ENCODE data around the gene NR2F2.
A peak's percentile ranks its signal among the peaks of the same experiment; 100 is the strongest.

NR2F2 gene

DNA sequence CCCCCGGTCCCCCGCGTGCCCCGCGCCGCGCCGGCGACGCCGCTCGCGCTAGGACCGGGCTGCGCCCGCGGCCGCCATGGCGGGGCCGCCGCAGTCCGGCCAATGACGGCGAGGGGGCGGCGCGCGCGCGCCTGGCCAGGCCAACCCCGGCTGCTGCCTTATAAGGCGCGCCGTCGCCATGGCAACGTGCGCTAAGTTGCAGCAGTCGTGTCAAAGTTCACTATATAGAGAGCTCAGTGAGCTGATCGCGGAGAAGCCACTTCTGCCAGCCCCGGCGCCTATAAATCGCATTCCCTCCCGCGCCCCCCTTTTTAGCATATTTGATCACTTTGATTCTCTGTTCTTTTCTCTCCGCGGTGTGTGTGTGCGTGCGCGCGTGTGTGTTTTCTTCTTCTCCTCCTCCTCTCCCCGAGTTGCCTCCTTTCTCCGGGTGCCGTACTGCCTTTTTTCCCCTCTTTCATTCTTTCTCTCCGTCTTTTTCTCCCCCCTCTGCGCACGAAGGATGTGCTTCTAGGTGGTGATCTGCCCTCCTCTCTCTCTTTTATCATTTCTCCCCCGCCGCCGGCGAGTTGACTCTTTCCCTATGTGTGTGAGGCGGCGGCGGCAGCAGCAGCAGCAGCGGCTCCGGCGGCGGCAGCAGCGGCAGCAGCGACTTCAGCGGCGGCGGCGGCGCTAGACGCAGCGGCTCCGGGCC, at the start of gene NR2F2:
Gene NR2F2, plus strand, starts transcription at position 251 of the 694 bp plus-strand sequence. CDS start 1,406 bp downstream, outside the sequence.
- peak within 1 kb of the TSS; percentile 99 for H3K4me3 ChIP-seq (ENCODE audit: low read depth, low read length)
- TF ChIP-seq, protein P1, sequence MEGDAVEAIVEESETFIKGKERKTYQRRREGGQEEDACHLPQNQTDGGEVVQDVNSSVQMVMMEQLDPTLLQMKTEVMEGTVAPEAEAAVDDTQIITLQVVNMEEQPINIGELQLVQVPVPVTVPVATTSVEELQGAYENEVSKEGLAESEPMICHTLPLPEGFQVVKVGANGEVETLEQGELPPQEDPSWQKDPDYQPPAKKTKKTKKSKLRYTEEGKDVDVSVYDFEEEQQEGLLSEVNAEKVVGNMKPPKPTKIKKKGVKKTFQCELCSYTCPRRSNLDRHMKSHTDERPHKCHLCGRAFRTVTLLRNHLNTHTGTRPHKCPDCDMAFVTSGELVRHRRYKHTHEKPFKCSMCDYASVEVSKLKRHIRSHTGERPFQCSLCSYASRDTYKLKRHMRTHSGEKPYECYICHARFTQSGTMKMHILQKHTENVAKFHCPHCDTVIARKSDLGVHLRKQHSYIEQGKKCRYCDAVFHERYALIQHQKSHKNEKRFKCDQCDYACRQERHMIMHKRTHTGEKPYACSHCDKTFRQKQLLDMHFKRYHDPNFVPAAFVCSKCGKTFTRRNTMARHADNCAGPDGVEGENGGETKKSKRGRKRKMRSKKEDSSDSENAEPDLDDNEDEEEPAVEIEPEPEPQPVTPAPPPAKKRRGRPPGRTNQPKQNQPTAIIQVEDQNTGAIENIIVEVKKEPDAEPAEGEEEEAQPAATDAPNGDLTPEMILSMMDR (IDR thresholded peaks at IDR 0.05; ENCODE audit: low read depth, low read length), result no peak

DNA sequence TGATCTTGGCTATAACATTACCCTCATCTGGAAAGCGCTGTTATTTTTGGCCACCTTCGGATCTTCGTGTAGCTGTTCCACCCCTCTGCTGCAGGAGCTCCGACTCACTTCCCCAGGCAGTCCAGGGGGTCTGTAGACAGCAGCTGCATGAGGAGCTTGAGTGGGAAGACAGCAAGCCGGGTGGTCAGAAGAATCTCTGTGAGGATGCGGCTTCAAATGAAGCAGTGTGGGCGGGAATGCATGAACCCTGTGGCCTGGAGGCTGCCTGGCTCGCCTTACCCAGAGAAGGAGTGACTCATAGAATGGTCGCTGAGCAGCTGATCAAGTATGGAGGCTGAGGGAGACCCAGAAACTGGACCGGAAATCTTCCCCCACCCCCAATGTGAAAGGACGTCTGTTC, 45.2 kb upstream of the NR2F2 start:
- H3K4me3 ChIP-seq (ENCODE audit: low read depth, low read length), result peak overlapping the region; percentile 23; the same call in 1 of the 2 replicates
- TF ChIP-seq, protein P1 (IDR thresholded peaks at IDR 0.05; ENCODE audit: low read depth, low read length), result no peak

DNA sequence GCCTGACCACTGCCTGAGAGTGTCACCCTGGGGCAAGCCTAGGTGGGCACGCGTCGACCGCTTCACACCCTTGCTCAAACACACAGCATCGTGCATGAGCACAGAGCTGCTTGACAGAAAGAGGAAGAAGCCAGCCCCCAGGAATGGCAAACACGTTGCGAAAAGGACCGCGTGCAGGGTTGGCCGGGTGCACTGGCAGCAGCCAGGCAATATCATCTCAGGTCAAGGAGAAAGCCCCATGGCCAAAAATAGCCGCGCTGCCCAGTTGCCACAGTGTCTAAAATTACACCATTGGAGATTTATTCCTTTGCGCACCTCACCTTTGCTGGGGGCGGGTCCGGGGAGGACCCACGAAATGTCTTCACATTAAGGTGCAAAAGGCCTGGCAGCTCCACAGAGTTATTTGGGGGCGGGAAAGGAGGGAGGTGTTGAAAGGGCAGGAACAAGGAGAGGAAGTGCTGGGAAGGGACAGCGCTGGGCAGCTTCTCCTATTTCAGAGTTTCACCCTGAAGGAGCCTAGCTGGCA, 44.7 kb upstream of the NR2F2 start:
- TF ChIP-seq, protein P1 (IDR thresholded peaks at IDR 0.05; ENCODE audit: low read depth, low read length), result no peak
- H3K4me3 ChIP-seq (ENCODE audit: low read depth, low read length), result no peak overlapping the region

DNA sequence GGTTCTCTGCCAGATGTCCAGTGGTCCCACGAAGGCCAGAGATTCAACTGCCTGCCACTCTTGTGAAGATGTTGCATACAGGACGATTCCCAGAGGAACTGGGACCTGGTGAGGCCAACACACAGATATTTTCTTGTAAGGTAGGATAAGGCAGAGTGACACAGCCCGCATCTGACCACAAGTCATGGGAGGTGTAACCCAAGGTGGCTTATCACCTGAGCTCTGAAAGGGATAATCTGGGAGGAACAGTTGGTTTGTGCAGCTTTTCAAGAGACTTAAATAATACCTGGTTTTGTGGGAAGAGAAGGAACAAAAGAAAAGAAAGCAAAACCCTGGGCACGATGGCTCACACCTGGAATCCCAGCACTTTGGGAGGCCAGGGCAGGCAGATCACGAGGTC, 39.8 kb upstream of the NR2F2 start:
- TF ChIP-seq, protein P1 (IDR thresholded peaks at IDR 0.05; ENCODE audit: low read depth, low read length), result no peak
- H3K4me3 ChIP-seq (ENCODE audit: low read depth, low read length), result no peak overlapping the region

DNA sequence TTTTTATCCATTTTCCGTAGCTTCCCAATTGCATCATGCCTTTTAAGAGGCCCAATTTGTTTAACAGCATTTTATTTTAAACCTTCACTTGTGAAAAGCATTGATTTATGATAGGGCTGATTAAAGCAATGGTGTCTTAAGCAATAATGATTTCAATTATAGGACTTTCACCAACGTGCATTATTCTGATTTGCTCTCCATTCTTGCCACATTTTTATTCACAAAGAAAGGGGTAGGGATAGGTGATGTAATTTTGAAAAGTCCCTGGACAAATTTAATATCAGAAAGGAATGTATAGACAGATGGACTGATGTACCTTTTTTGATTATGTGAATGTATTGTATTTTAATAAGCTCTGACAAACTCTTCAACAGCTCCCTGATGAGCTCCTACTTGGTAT, 37.9 kb upstream of the NR2F2 start:
- TF ChIP-seq, protein P1 (IDR thresholded peaks at IDR 0.05; ENCODE audit: low read depth, low read length), result no peak
- H3K4me3 ChIP-seq (ENCODE audit: low read depth, low read length), result no peak overlapping the region

DNA sequence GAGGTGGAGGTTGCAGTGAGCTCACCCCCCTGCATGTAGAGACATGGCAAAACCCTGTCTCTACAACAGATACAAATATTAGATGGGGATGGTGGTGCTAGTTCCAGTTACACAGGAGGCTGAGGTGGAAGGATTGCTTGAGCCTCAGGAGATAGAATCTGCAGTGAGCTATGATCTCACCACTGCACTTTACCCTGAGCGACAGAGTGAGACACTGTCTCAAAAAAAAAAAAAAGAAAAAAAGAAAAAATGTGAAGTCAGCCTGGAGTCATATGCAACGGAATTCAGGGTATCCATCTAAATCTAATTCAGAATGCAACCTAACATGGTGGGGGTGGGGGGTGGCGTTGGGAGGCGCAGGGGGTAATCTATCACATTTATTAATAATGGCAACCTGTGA, 37.1 kb upstream of the NR2F2 start:
- TF ChIP-seq, protein P1 (IDR thresholded peaks at IDR 0.05; ENCODE audit: low read depth, low read length), result no peak
- no peak overlapping the region for H3K4me3 ChIP-seq (ENCODE audit: low read depth, low read length)

DNA sequence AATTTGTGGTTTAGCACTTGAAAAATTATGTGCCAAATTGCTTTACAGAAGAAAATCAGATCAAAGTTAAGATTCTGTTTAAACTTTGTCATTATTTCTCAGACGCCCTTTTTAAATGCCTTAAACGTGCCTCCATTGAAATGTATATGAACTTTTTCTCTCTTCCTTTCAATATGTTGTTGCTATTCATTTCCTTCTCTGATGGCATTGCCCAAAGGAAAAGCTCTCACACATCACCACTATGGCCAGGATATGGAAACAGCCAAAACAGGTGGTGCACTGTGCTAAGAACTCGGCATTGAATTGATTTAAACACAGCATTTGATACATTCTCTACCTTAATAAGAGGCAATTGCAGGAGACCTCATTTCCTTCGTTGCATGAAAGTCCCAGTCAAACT, 35.7 kb upstream of the NR2F2 start:
- H3K4me3 ChIP-seq (ENCODE audit: low read depth, low read length), result no peak overlapping the region
- TF ChIP-seq, protein P1 (IDR thresholded peaks at IDR 0.05; ENCODE audit: low read depth, low read length), result no peak
